Cortex of kidney (tissue), 1 donor: ENCODE measurements around the gene APOL5.
"Not testable (repeated sequence)": the region's sequence is repeated elsewhere in the genome, so short reads cannot be mapped to it uniquely, and the experiment has no call there.

ENCODE experiments used
- DNase-seq: peaks from one replicate; lab custom pipeline; 2025; lab: John Stamatoyannopoulos, UW

The APOL5 gene

DNA sequence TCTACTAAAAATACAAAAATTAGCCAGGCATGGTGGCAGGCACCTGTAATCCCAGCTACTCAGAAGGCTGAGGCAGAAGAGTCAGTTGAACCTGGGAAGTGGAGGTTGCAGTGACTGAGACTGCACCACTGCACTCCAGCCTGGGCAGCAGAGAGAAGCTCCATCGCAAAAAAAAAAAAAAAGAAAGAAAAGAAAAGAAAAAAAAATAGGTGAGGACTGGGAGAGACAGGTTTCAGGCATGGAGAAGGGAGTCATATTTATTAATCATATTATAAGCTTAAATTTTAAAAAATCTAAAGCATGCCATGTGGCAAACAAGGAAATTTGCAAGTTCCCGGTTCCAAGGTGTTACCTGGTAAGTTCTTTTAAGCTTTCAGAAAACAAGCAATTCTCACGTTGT is at the start of gene APOL5:
TSS of gene APOL5 (plus strand) at position 301 of the 400 bp plus-strand sequence. CDS start at position 301, 0 bp downstream.
- no peak for DNase-seq

DNA sequence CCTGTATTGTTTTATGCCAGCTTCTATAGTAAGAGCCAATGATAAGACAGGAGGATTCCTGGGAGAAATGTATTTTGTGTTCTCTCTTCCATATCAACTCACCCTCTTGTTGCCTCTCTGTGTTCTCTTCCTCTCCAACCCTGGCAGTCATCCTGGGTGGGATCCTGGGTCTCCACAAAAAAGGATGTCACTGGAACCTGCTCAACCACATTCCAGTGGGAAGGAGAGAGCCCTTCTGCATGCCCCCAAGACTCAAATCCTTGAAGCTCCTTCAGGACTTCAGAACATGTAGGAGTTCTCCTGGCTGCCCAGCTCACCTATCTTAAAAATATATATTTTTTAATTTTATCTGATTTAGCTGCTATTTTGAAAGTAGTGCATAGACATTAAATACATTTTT is 43.3 kb upstream of the APOL5 start:
- no peak for DNase-seq

DNA sequence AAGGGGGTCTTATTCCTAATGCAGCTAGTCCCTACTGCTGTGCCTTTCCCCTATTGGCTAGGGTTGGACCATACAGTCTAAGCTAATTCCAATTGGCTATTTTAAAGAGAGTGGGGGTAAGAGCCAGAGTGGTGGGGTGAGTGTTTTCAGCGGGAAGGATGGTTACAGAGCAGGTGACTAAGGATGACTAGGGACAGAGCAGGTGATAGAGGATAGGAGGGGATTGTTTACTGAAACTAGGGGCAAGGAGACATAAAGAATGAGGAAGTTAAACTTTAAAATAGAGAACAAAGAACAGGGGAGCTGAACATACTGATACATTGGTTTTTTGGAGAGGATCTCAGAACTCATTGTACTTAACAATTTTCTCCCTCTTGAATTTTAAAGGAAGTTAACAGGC is 41.6 kb upstream of the APOL5 start:
- DNase-seq: not testable (repeated sequence)

DNA sequence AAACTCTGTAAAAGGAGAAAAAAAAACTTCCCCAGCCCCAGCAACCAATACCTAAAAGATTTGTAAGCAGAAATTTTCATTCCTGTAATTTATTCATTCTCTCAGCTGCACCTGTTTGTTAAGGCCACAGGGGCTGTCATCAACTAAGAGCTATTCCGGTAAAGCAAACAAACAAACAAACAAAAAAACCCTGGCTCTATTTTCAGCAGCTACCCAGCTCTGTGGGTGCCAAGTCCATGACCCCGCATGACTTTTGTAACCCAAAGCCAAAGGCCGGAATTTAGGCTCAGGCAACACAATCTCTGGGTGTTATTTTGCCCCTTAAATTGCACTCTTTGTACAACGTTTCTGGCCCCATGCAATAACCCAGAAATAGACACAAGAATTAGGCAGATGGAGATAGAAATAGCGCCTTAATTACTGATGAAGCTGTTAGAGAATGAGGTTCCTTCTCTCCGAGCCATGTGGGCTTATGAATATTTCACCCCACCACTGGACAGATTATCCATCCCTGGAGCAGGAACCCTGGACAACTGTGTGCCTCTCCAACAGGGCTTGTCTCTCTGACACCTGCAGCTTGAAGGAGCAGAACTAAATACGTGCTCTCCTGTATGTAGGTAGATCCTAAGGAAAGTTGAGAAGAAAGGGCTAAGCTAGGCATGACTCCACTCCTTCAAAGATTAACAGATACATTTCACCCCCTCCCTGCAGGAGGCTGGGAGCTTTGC is 40.0 kb upstream of the APOL5 start:
- DNase-seq: no peak

- no peak for DNase-seq
Observed at GRCh38 chr22:35678836-35679235, 38.8 kb upstream of the APOL5 start.

- not testable (repeated sequence) for DNase-seq
Observed at GRCh38 chr22:35679492-35679891, 38.2 kb upstream of the APOL5 start.

DNA sequence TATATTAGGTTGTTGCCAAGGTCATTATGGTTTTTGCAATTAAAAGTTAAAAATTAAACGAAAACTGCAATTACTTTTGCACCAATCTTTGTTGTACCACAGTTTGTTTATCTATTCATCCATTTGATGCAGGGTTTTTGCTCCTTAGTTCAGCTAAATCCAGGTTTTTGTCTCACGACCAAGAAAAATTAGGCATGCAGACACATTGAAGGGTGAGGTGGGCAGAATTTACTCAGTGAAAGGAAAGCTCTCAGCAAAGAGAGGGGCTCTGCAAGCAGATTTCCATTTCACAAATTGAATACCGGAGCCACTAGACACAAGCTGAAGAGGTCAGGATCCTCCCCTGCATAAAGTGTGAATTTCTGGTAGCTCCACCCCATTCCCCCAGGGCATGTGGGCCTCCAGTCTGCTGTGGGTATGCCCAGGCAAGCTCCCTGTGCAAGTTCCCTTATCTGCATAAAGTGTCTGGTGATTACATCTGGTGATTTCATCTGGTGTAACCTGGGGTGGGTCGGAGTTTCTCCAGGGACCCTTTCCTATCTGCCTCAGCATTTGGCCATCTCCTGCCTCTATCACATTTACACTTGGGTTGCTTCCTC is 36.1 kb upstream of the APOL5 start:
- no peak for DNase-seq

DNA sequence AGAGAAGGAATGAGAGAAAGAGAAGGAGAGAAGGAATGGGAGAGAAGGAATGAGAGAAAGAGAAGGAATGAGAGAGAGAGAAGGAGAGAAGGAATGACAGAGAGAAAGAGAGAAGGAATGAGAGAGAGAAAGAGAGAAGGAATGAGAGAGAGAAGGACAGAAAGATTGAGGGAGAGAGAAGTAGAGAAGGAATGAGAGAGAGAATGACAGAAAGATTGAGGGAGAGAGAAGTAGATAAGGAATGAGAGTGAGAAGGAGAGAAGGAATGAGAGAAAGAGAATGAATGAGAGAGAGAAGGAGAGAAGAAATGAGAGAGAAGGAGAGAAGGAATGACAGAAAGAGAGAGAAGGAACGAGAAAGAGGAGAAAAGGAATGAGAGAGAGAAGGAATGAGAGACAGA is 34.1 kb upstream of the APOL5 start:
- no peak for DNase-seq

DNA sequence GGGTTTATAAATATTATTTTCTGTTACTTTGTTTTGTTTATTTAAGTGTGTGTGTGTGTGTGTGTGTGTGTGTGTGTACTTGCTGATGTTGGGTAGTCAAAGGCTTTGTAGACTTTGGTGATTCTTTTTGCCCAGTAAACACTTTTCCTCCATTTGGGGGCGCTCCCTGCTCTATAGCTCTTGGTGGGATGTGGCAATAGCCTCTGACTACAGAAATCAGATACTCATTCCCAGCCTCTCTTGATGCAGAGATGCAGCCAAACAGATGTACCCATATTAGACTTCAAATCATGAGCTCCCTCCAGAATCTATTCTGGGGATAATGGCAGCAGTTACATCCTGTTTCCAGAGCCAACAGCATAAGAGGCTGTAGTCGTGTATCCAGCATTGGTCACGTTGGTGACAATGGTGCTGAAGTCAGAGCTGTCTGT is 33.4 kb upstream of the APOL5 start:
- DNase-seq: no peak

- no peak for DNase-seq
Observed at GRCh38 chr22:35684732-35685131, 32.9 kb upstream of the APOL5 start.

DNA sequence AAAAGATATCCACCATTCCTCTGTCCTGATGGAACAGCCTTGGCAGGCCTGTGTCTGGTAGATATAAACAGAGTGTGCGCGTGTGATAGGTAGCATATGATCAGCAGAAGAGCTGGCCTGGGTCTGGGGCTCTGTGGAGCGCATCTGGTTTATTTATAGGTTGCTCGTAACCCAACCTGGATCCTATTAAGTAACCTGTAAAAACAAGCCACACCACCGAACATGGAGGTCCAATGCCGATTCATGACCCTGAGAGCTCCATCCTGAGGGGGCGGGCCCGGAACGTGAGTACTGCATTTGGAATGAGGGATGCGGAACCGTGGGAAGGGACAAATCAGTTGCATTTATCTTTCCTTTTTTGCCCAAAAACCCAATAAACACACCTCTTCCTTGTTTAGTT is 31.9 kb upstream of the APOL5 start:
- DNase-seq: no peak

DNA sequence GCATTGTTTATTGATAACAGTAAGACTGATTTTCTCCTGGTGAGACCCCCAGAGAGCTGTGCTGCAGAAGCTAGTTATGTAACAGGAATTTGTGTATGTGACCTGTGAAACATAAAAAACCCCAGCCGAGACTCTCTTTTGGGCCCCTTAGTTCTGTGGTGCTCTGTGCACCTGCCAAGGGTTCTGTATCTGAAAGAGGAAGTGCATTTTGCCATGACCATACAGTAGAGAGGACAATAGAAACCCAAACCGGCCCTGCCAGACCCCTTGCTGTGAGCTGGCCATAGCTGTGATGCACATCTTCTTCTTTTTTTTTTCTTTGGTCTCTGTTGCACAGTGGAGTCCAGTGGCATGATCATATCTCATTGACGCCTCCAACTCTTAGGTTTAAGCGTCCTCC is 31.4 kb upstream of the APOL5 start:
- no peak for DNase-seq

DNA sequence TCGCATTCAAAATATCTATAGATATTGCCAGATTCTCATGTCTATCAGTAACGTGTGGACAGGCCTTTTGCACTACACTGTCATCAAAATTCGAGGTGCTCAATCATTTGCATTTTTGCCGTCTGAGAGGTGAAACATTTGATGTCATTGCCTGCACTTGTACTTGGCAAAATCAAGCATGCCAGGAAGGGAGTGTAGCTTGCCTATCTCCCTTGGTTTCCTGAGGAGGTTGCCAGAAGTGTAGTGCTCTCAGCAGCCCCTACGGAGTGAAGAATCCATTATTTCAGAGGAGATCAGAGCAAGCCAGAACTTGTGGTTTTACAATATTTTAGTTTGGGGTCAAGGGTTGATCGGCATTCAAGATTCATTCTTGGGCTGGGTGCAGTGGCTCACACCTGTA is 30.2 kb upstream of the APOL5 start:
- no peak for DNase-seq

DNA sequence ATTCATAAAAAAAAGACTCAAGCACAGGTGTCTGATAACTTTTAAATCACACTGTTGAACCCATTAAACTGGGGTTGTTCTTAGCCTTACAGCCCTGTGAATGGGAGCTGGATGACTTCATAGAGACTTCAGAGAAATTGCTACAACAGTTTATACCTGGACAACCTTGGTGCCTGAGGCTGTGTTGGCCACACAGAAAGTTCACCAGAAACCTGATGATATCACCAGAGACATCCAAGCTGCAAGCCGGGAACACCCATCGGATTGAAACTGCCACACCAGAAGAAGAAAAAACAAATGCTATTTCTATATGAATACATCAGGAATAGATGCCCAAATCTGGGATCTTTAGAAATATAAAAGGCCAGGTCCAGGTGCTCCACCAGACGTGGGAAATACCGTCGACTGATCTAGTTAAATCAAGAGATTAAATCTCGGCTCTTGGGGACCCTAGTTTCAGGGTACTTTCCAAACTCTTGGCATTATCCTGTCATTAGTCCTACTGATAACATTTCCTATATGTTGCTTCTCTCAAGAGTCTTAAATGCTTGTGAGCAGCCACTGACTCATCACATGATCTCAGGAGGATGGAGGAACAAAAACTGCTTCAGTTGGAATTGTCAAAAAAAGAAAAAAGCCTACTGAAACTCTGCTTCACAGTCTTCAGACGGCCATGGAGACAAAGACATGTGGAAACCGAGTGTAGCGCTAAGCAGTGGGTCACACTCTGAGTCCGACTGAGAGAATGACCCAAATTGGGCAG is 28.6 kb upstream of the APOL5 start:
- no peak for DNase-seq

DNA sequence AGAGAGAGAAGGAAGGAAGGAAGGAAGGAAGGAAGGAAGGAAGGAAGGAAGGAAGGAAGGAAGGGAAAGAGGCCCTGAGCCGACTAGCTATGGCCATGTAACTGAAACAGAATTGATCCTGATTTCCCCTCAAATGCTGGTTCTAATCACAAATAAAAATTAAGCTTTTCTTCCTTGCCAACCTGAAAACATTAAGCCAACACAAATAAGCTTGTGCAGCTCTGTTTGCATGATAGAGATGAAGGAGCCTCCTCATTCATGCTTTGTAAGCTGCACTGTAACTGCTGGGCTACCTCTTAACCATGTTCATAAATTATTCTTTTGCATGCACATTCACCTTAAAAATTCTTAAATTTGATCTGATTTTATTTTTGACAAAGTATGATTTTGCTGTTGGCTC is 27.7 kb upstream of the APOL5 start:
- DNase-seq: no peak

- DNase-seq: no peak
Observed at GRCh38 chr22:35695202-35695601, 22.5 kb upstream of the APOL5 start.

DNA sequence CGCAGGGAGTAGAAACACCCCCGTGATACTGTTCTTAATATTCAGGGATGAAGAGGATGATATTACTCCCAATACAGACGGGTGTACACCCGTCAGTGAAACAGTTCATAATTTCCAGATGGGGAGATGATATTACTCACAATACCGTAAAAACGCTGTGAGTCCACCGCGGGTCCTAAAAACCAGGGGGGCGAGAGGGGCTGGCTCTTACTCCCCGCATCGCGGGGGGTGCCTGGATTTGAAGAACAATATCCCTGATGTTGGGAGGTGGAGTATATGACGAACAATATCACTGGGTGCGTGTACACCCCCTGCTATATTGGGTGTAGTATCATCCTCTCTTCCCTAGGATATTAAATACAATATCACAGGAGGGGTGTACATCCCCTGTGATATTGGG is 20.5 kb upstream of the APOL5 start:
- DNase-seq: no peak

DNA sequence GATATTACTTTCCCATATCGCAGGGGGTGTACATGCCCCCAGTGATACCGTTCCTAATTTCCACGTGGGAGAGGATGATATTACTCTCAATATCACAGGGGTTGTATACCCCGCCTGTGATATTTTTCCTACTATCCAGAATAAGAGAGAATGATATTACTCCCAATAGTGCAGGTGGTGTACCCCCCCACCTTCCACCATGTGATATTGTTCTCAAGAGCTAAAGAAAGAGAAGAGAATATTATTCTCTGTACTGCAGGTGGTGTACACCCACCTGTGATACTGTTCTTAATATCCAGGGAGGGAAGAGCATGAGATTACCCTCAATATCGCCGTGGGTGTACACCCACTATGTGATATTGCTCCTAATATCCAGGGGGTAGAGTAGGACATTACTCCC is 17.8 kb upstream of the APOL5 start:
- DNase-seq: not testable (repeated sequence)

DNA sequence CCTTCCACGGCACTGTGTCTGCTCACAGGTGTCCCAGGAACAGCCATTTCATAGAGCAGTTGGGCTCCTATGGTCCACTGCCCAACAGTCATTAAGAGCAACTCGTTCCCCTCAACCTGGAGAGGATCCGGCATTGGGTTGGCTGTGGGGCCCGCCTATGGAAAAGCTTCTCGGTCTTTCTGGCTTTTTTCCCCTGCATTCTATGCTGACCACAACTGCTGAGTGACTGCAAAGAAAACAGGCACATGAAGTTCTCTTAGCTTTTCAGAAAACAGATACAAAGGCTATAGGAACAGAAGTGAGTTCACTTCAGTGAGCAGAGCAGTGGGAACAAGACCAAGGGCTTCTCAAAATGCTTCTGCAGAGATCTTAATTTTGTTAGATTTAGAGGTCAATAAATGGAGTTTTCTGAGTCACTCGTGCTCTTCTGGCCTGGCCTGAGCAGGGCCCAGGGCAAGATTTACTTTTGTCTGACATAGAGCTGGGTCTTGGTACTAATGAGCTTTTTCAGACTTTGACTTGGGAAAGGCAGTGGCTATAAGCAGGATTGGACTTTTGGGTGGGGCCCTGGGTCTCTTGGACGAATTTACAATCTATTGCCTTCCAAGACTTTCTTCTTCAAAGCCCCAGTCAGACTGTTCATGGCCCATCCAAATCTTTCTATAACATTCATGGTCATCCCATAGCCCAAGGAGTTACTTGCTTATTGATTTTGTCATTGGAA is 13.6 kb upstream of the APOL5 start:
- no peak for DNase-seq

DNA sequence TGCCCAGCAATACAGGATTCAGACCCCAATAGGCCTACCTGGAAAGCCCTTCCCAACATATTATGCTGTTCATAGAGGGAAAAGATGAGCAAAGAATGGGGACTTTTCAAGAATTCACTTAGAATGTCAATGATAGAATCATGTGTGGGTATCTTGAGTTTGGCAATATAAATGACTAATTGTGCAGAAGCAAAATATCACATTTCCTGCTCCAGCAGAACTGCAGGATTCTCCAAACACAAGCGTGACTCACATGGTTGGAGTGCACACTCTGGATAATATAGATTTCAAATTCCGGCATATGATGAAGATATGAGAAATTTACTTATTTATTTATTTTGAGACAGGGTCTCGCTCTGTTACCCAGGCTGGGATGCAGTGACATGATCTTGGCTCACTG is 12.5 kb upstream of the APOL5 start:
- no peak for DNase-seq

- DNase-seq: no peak
Observed at GRCh38 chr22:35708453-35708852, 9.2 kb upstream of the APOL5 start.

DNA sequence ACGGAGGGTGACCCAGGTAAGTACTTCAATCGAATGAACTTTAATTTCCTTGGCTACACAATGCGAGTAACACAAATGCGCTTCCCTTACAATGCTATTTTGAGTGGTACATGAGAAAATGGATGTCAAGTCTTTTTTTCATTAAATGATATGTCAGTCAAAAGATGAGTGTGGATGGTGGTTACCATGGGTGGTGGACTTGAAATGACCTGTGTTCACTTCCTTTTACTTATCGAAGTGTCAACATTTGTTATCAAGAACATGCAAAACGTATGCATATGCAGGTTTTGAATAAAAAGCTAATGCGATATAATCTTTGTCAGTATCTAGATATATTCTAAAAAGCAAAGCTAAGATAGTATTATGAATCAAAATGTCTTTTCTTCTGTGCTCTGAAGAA is 8.8 kb upstream of the APOL5 start:
- DNase-seq: no peak

- no peak for DNase-seq
Observed at GRCh38 chr22:35711336-35711735, 6.3 kb upstream of the APOL5 start.
